Stimulated activated CD4-positive, alpha-beta T cell treated with anti-CD3 and anti-CD28 coated beads, Interleukin-4, amount 100 ng/mL, for 24 hours (primary cell): ENCODE measurements around the gene NUDC.

Source experiments
- DNase-seq: peaks from one replicate; pipeline ENCODE4 v3.0.0-alpha.2; 2020

NUDC gene

GRCh38 chr1:26991310-26992116, 70.0 kb downstream of the NUDC start:
- DNase-seq = peak; percentile 9

GRCh38 chr1:26993237-26994019, 71.9 kb downstream of the NUDC start, which contains the start of gene TRNP1:
TRNP1 (plus strand) TSS chr1:26993692; CDS start chr1:26993787, 95 bp downstream.
- DNase-seq = peak; percentile 70

- peak; percentile 14 for DNase-seq
Observed at GRCh38 chr1:26994020-26994786, 72.7 kb downstream of the NUDC start.

- no peak for DNase-seq
Observed at GRCh38 chr1:26994787-26995517, 73.4 kb downstream of the NUDC start.

GRCh38 chr1:26996024-26996423, 74.5 kb downstream of the NUDC start:
- no peak for DNase-seq
